GM12878 (cell line): ENCODE results near the gene NRSN2.

Experiments
- CHD4 ChIP-seq: fragments of 200-600 bp; sonication (generic); IDR thresholded peaks from 2 replicates; pipeline ENCODE4 v1.6.1; 2016; ENCODE audit warnings: mild to moderate bottlenecking
- CTCF ChIP-seq, 3 experiments: IDR thresholded peaks in 2 of 3; conservative IDR thresholded peaks in 1 of 3; 2 replicates each; pipeline ENCODE4 v1.5.1; 2011; ENCODE audit warnings: low read depth in 3 of 3, low read length in 3 of 3, mild to moderate bottlenecking in 3 of 3, control low read depth in 2 of 3, moderate library complexity in 2 of 3, inconsistent platforms in 1 of 3, mixed read lengths in 1 of 3; ENCODE audit not compliant: control insufficient read depth in 2 of 3, insufficient read depth in 1 of 3; ENCODE audit errors: extremely low read depth in 1 of 3
- E2F4 ChIP-seq: IDR thresholded peaks from 2 replicates; pipeline ENCODE4 v1.6.1; 2012; ENCODE audit warnings: low read depth, low read length, improper control_type of control experiment
- MAX ChIP-seq: IDR thresholded peaks from 2 replicates; pipeline ENCODE4 v1.6.1; 2012; ENCODE audit warnings: low read depth, low read length, improper control_type of control experiment
- POLR2AphosphoS2 ChIP-seq: IDR thresholded peaks from 2 replicates; pipeline ENCODE4 v1.6.1; 2011; ENCODE audit warnings: low read depth, mild to moderate bottlenecking, low read length, improper control_type of control experiment, moderate library complexity
- SMC3 ChIP-seq: IDR thresholded peaks from 2 replicates; pipeline ENCODE4 v1.6.1; 2011; ENCODE audit warnings: low read length, improper control_type of control experiment, borderline replicate concordance
- SP1 ChIP-seq: IDR thresholded peaks from one replicate; pipeline ENCODE4 v1.6.1; 2011; ENCODE audit warnings: low read depth, low read length
- SRF ChIP-seq, 2 experiments: IDR thresholded peaks; 2 replicates each; pipeline ENCODE4 v1.6.1; 2011; ENCODE audit warnings: low read depth in 2 of 2, low read length in 2 of 2, mild to moderate bottlenecking in 1 of 2, moderate library complexity in 1 of 2
- STAT1 ChIP-seq: fragments of 450-650 bp; conservative IDR thresholded peaks from 2 replicates; pipeline ENCODE4 v1.6.1; 2014; ENCODE audit warnings: antibody characterized with exemption, mild to moderate bottlenecking
- SUZ12 ChIP-seq: fragments of 200-600 bp; sonication (generic); IDR thresholded peaks from one replicate; pipeline ENCODE4 v1.6.1; 2018; ENCODE audit warnings: antibody characterized with exemption, mild to moderate bottlenecking; ENCODE audit not compliant: unreplicated experiment

GRCh38 chr20:387520-387919 is 40.6 kb downstream of the NRSN2 start:
- TF ChIP-seq POLR2AphosphoS2 (no peak), E2F4 (no peak), SUZ12 (no peak), SMC3 (no peak), SP1 (no peak), STAT1 (no peak), CHD4 (no peak), SRF (IDR thresholded peaks at IDR 0.05; ENCODE audit: low read depth in 2 of 2, low read length in 2 of 2) (no peak), CTCF (IDR thresholded peaks at IDR 0.05 in 2 of 3, conservative IDR thresholded peaks at IDR 0.05 in 1 of 3; ENCODE audit: control insufficient read depth in 2 of 3, extremely low read depth in 1 of 3, insufficient read depth in 1 of 3, low read depth in 3 of 3, low read length in 3 of 3) (no peak), MAX (no peak)
